Heart right ventricle (tissue), 16 donors: ENCODE results near the gene HERC5. TPM values are rescaled to one million over a fixed set of nuclear protein-coding genes. Genes with fewer than 3 reads are reported as not detected.
"Not testable (repeated sequence)": the region's sequence is repeated elsewhere in the genome, so short reads cannot be mapped to it uniquely, and the experiment has no call there.

ENCODE experiments used
- ATAC-seq, 8 donors: fragments of 200-7000 bp; cut with Tn5 transposase; one replicate each; pipeline ENCODE4 v1.9.1; 2020; ENCODE audit warnings: mild to moderate bottlenecking in 8 of 8, moderate library complexity in 8 of 8, moderate number of reproducible peaks in 1 of 8
- DNase-seq, 2 donors: peaks; one replicate each; pipeline ENCODE4 v3.0.0-alpha.2; 2020
- H3K27ac ChIP-seq, 10 donors: fragments of 200-600 bp; sonication (generic) in 2 of 10; one replicate each; pipeline versions ENCODE4 v1.5.0 to v1.8.0; 2020 to 2022; ENCODE audit warnings: mild to moderate bottlenecking in 3 of 10
- H3K27me3 ChIP-seq, 7 donors: fragments of 200-600 bp; one replicate each; pipeline ENCODE4 v1.8.0; 2021 to 2022; ENCODE audit warnings: mild to moderate bottlenecking in 2 of 7
- H3K36me3 ChIP-seq, 9 donors: fragments of 200-600 bp; sonication (generic) in 1 of 9; one replicate each; pipeline versions ENCODE4 v1.5.0 to v1.8.0; 2020 to 2022; ENCODE audit warnings: mild to moderate bottlenecking in 2 of 9
- H3K4me1 ChIP-seq, 9 donors: fragments of 200-600 bp; sonication (generic) in 1 of 9; one replicate each; pipeline versions ENCODE4 v1.5.0 to v1.8.0; 2020 to 2022; ENCODE audit warnings: mild to moderate bottlenecking in 4 of 9
- H3K4me3 ChIP-seq, 10 donors: fragments of 200-600 bp; sonication (generic) in 2 of 10; one replicate each; pipeline versions ENCODE4 v1.5.0 to v1.8.0; 2020 to 2022; ENCODE audit warnings: mild to moderate bottlenecking in 7 of 10, moderate library complexity in 2 of 10
- H3K9me3 ChIP-seq, 11 donors: fragments of 200-600 bp in 10 of 11; sonication (generic) in 2 of 11; one replicate each; pipeline versions ENCODE4 v1.5.0 to v1.8.0; 2013 to 2022; ENCODE audit warnings: mild to moderate bottlenecking in 2 of 11, control low read depth in 1 of 11, moderate library complexity in 1 of 11
- WGBS, 2 donors: extraction: QIAGEN DNeasy Blood & Tissue Kit; methylation state at CpG; one replicate each; pipeline ENCODE4 v1.1.7; 2013; ENCODE audit warnings: inconsistent platforms in 1 of 2; 5-methylcytosine and 5-hydroxymethylcytosine counted together
- intact Hi-C, 10 donors: fragments of 100-400 bp; cut with DNase I; formaldehyde crosslinking; loops; one replicate each; pipeline versions ENCODE4 v1.11.1 to v1.14.2; 2022
- polyA plus RNA-seq, 2 donors: library from polyadenylated mRNA; stranded (reverse); fragments of 200-250 nt; gene quantifications; one replicate each; pipeline ENCODE4 v1.2.3, GENCODE V29; 2013
- total RNA-seq, 10 donors: library from RNA; stranded (reverse); fragmentation: NEBNext Ultra II Directional in 3 of 10; extraction: Animal tissue kit (Norgen Biotek cat#: 25700) in 3 of 10; gene quantifications; one replicate each; pipeline versions ENCODE4 v1.2.1 to v1.2.4, GENCODE V29; 2021 to 2023
- TF ChIP-seq, protein P1 (sequence below), 9 donors: fragments of 200-600 bp; sonication (generic) in 2 of 9; IDR thresholded peaks; one replicate each; pipeline versions ENCODE4 v1.5.0 to v1.8.0; 2021 to 2022; ENCODE audit warnings: antibody characterized with exemption in 9 of 9, mild to moderate bottlenecking in 5 of 9, moderate library complexity in 1 of 9
- donor health status: Arrhythmogenic right ventricular cardiomyopathy.
- donor health status: ischemic (EF 13 %, LVEDD 7.1; RV severe dilation, severe dysfunction).
- donor health status: healthy with polysubstance abuse.
- donor health status: DM: no; HTN: yes; CAD: no.
- donor health status: DM: no; HTN: no; CAD: no.
- donor health status: ischemic (EF 25% LVEDD 6.9; RV normal size, moderate dysfunction).
- donor health status: ischemic (EF 25% LVEDD 5.7; RV mildly dilated, moderate dysfunction).
- donor health status: healthy.
- donor health status: DM: yes; HTN: yes; CAD: no.
- donor health status: Ischemic cardiomyopathy.
- donor health status: ischemic (EF 35%, LVEDD 5.7; RV mildly dilated, moderate dysfunction).
- donor health status: nonischemic (EF 11% LVEDD 7.7; RV severe dilation, severe dysfunction).
- donor health status: DM: yes; HTN: yes; CAD: no.
- donor health status: PGD.
- donor health status: ischemic (EF 29% LVEDD 5.4; RV normal size, mild dysfunction).
- donor health status: nonischemic (EF 23%, LVEDD 6.1; RV moderate dilation, normal function).

HERC5 gene
- total and polyA plus RNA-seq, 12 donors: 0.84 to 4.7 (median 2.3) TPM

DNA sequence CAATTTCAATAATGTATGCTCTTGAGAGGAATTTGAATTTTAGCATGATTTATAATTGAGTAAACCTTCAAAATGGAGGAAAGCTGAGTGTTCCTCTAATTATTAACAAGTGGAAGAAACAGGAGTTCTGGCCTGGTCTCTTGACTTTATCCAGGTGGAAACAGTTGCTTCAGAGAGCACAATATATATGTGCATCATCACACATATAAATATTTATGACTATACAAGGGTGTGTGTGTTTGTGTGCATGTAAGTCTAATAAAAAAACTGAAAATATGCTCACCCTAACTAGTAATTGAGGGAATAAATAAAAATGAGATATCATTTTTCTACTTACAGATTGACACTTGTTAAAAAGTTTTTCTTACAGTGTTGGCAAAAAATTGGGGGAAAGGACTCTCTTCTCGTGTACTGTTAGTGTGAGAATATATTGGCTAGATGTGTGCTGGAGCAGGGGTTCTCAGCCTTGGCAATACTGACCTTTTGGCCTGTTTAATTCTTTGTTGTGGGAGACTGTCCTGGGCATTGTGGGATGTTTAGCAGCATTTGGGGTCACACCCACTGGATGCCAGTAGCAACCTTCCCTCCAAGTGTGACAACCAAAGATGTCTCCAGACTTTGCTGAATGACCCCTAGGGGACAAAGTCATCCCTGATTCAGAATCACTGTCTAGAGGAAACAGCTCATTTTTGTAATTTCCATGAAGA, 20.8 kb upstream of the HERC5 start:
- WGBS, 2 donors: 91 to 97% methylated on average over 1 of the region's 1 CpG
- no peak for ATAC-seq
- H3K36me3 ChIP-seq: peaks cover 0 to 100% (median 32%) of the 10 kb centered on the region in 9 donors

DNA sequence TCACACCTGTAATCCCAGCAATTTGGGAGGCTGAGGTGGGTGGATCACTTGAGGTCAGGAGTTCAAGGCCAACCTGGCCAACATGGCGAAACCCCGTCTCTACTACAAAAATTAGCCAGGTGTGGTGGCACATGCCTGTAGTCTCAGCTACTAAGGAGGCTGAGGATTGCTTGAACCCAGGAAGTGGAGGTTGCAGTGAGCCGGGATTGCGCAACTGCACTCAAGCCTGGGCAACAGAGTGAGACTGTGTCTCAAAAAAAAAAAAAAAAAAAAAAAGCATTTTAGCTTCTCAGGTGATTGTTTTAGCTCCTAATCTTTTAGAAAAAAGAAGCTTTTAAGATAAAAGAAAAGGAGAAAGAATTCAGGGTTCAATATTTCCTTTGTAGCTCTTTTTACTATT, 19.0 kb upstream of the HERC5 start:
- H3K27me3 ChIP-seq, H3K9me3 ChIP-seq, ATAC-seq, H3K4me1 ChIP-seq, H3K27ac ChIP-seq, H3K4me3 ChIP-seq, DNase-seq: not testable (repeated sequence)
- peaks cover 0 to 100% (median 31%) of the 10 kb centered on the region in 9 donors for H3K36me3 ChIP-seq
- intact Hi-C loops: loop anchor here in 1 of 10 donors (5.0 kb wide), 1 partner anchor 46 kb away; no protein-coding TSS in a partner anchor
- WGBS, 2 donors: 97 to 99% methylated on average over 4 of the region's 4 CpGs

More for the DNA sequence above, 20.8 kb upstream of the HERC5 start:
- no peaks in the 10 kb centered on the region for H3K27me3 ChIP-seq
- H3K9me3 ChIP-seq: peaks cover 0 to 12% (median 0%) of the 10 kb centered on the region in 11 donors
- H3K4me3 ChIP-seq: no peak overlapping the region
- H3K27ac ChIP-seq: no peak overlapping the region
- no peak for DNase-seq
- intact Hi-C loops: loop anchor here in 1 of 10 donors (5.0 kb wide), 1 partner anchor 44 kb away; no protein-coding TSS in a partner anchor
- TF ChIP-seq, protein P1, sequence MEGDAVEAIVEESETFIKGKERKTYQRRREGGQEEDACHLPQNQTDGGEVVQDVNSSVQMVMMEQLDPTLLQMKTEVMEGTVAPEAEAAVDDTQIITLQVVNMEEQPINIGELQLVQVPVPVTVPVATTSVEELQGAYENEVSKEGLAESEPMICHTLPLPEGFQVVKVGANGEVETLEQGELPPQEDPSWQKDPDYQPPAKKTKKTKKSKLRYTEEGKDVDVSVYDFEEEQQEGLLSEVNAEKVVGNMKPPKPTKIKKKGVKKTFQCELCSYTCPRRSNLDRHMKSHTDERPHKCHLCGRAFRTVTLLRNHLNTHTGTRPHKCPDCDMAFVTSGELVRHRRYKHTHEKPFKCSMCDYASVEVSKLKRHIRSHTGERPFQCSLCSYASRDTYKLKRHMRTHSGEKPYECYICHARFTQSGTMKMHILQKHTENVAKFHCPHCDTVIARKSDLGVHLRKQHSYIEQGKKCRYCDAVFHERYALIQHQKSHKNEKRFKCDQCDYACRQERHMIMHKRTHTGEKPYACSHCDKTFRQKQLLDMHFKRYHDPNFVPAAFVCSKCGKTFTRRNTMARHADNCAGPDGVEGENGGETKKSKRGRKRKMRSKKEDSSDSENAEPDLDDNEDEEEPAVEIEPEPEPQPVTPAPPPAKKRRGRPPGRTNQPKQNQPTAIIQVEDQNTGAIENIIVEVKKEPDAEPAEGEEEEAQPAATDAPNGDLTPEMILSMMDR (IDR thresholded peaks at IDR 0.05): no peak
- no peaks in the 10 kb centered on the region for H3K4me1 ChIP-seq

DNA sequence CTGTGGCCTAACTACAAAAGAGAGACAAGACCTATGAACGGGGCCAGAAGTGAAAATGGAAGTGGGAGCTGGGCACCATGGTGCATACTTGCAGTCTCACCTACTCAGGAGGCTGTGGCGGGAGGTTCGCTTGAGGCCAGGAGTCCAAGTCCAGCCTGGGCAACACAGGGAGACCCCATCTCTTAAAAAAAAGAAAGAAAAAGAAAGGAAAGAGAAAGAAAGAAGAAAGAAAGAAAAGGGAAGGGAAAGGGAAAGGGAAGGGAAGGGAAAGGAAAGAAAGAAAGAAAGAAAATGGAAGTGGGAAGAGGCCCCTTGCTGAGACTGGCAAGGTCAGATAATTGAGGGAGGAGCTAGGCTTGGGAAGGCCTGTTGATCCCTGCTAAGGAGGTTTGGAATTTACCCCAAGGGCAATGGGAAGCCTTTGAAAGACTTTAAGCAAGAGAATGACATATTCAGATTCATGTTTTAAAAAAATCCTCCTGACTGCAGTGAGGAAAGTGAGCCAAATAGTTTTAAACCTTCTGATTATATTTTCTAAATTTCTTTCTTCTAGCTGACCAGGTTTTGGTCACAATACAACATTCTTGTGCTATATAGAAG, 17.7 kb upstream of the HERC5 start:
- WGBS, 2 donors: 94 to 95% methylated on average over 3 of the region's 3 CpGs
- Histone ChIP-seq H3K27me3 (no peaks in the 10 kb centered on the region), H3K4me3 (no peak overlapping the region), H3K4me1 (no peaks in the 10 kb centered on the region), H3K36me3 (peaks cover 0 to 94% (median 23%) of the 10 kb centered on the region in 9 donors), H3K27ac (no peak overlapping the region), H3K9me3 (no peaks in the 10 kb centered on the region)
- TF ChIP-seq, protein P1 (IDR thresholded peaks at IDR 0.05): no peak
- intact Hi-C loops: loop anchor here in 1 of 10 donors (5.0 kb wide), 1 partner anchor 47 kb away; no protein-coding TSS in a partner anchor
- ATAC-seq: no peak
- DNase-seq: no peak

DNA sequence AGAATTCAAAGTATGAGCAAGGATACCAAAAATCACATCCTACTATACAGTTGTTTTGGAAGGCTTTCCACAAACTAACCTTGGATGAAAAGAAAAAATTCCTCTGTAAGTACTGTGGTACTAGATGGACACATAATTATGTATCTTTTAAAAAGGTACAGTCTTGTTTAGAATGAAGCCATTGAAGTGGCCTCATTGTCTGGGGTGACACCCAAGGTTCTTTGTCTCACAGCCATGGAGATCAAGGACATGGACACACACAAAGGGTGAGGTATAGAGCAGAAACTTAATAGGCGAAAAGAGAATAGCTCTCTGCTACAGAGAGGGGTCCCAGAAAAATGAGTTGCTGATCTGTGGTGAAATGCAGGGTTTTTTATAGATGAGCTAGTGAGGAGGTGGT, 16.8 kb upstream of the HERC5 start:
- intact Hi-C loops: loop anchor here in 1 of 10 donors (10.0 kb wide), 1 partner anchor 45 kb away; no protein-coding TSS in a partner anchor
- ATAC-seq (no peak), DNase-seq (no peak)
- no peaks in the 10 kb centered on the region for H3K4me1 ChIP-seq
- no peaks in the 10 kb centered on the region for H3K9me3 ChIP-seq
- H3K36me3 ChIP-seq: peaks cover 0 to 86% (median 23%) of the 10 kb centered on the region in 9 donors
- WGBS, 2 donors: 98 to 100% methylated on average over 1 of the region's 1 CpG
- no peak overlapping the region for H3K27ac ChIP-seq
- no peaks in the 10 kb centered on the region for H3K27me3 ChIP-seq
- H3K4me3 ChIP-seq: no peak overlapping the region
- TF ChIP-seq, protein P1 (IDR thresholded peaks at IDR 0.05): no peak
